ENCODE data around the gene GIGYF2. TPM values are rescaled to one million over a fixed set of nuclear protein-coding genes. Genes with fewer than 3 reads are reported as not detected.
"Not testable (repeated sequence)": the region's sequence is repeated elsewhere in the genome, so short reads cannot be mapped to it uniquely, and the experiment has no call there.

The GIGYF2 gene
- polyA plus RNA-seq, 1 donor from 2014 or later, result 52.6 TPM

- Histone ChIP-seq H3K4me3 (ENCODE audit: low read length) (no peak overlapping the region), H3K9me3 (ENCODE audit: low read length) (no peaks in the 10 kb centered on the region), H2AFZ (ENCODE audit: low read depth, low read length) (no peak overlapping the region), H3K9ac (ENCODE audit: low read length) (no peak overlapping the region), H3K27me3 (ENCODE audit: insufficient read depth, low read depth, low read length) (no peaks in the 10 kb centered on the region), H3K79me2 (replicated peaks; ENCODE audit: insufficient read depth, low read length) (no peaks in the 10 kb centered on the region), H3K9me2 (ENCODE audit: insufficient read depth, low read length) (no peaks in the 10 kb centered on the region), H3K27ac (ENCODE audit: low read length) (no peak overlapping the region), H3K36me3 (ENCODE audit: insufficient read depth, low read length) (peaks cover 11% of the 10 kb centered on the region), H4K20me1 (ENCODE audit: insufficient read depth) (no peaks in the 10 kb centered on the region), H3F3A (ENCODE audit: insufficient read depth, low read length, poor library complexity, severe bottlenecking) (no peaks in the 10 kb centered on the region), H3K4me2 (ENCODE audit: low read length) (no peak overlapping the region)
- TF ChIP-seq EZH2 (IDR thresholded peaks at IDR 0.05; ENCODE audit: borderline replicate concordance, insufficient read depth, low read length, poor library complexity, severe bottlenecking) (no peak), RAD21 (conservative IDR thresholded peaks at IDR 0.05) (no peak), MXI1 (conservative IDR thresholded peaks at IDR 0.05; ENCODE audit: poor library complexity, severe bottlenecking) (no peak), SMC3 (conservative IDR thresholded peaks at IDR 0.05; ENCODE audit: poor library complexity) (no peak), REST (IDR thresholded peaks at IDR 0.05; ENCODE audit: borderline replicate concordance) (no peak), EP300 (conservative IDR thresholded peaks at IDR 0.05; ENCODE audit: poor library complexity, severe bottlenecking) (no peak), TAF1 (IDR thresholded peaks at IDR 0.05; ENCODE audit: low read depth) (no peak), POLR2AphosphoS5 (IDR thresholded peaks at IDR 0.05) (no peak)
- TF ChIP-seq, protein P1, sequence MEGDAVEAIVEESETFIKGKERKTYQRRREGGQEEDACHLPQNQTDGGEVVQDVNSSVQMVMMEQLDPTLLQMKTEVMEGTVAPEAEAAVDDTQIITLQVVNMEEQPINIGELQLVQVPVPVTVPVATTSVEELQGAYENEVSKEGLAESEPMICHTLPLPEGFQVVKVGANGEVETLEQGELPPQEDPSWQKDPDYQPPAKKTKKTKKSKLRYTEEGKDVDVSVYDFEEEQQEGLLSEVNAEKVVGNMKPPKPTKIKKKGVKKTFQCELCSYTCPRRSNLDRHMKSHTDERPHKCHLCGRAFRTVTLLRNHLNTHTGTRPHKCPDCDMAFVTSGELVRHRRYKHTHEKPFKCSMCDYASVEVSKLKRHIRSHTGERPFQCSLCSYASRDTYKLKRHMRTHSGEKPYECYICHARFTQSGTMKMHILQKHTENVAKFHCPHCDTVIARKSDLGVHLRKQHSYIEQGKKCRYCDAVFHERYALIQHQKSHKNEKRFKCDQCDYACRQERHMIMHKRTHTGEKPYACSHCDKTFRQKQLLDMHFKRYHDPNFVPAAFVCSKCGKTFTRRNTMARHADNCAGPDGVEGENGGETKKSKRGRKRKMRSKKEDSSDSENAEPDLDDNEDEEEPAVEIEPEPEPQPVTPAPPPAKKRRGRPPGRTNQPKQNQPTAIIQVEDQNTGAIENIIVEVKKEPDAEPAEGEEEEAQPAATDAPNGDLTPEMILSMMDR (IDR thresholded peaks at IDR 0.05; ENCODE audit: poor library complexity, severe bottlenecking), result no peak
Observed at GRCh38 chr2:232846055-232846454, 148.9 kb downstream of the GIGYF2 start.

GRCh38 chr2:232850039-232850438 lies 152.9 kb downstream of the GIGYF2 start:
- no peak overlapping the region for H3K4me3 ChIP-seq (ENCODE audit: low read length)
- no peak overlapping the region for H3K9ac ChIP-seq (ENCODE audit: low read length)
- no peaks in the 10 kb centered on the region for H3K9me2 ChIP-seq (ENCODE audit: insufficient read depth, low read length)
- H2AFZ ChIP-seq (ENCODE audit: low read depth, low read length), result no peak overlapping the region
- no peak for TF ChIP-seq POLR2AphosphoS5 (IDR thresholded peaks at IDR 0.05)
- TF ChIP-seq SMC3 (conservative IDR thresholded peaks at IDR 0.05; ENCODE audit: poor library complexity), result no peak
- TF ChIP-seq, protein P1 (IDR thresholded peaks at IDR 0.05; ENCODE audit: poor library complexity, severe bottlenecking), result no peak
- no peak for TF ChIP-seq MXI1 (conservative IDR thresholded peaks at IDR 0.05; ENCODE audit: poor library complexity, severe bottlenecking)
- TF ChIP-seq TAF1 (IDR thresholded peaks at IDR 0.05; ENCODE audit: low read depth), result no peak
- no peak for TF ChIP-seq RAD21 (conservative IDR thresholded peaks at IDR 0.05)
- TF ChIP-seq EZH2 (IDR thresholded peaks at IDR 0.05; ENCODE audit: borderline replicate concordance, insufficient read depth, low read length, poor library complexity, severe bottlenecking), result no peak
- TF ChIP-seq EP300 (conservative IDR thresholded peaks at IDR 0.05; ENCODE audit: poor library complexity, severe bottlenecking), result no peak
- no peak for TF ChIP-seq REST (IDR thresholded peaks at IDR 0.05; ENCODE audit: borderline replicate concordance)
- H3F3A ChIP-seq (ENCODE audit: insufficient read depth, low read length, poor library complexity, severe bottlenecking), result no peaks in the 10 kb centered on the region
- H3K27ac ChIP-seq (ENCODE audit: low read length), result no peak overlapping the region
- H3K27me3 ChIP-seq (ENCODE audit: insufficient read depth, low read depth, low read length), result no peaks in the 10 kb centered on the region
- no peaks in the 10 kb centered on the region for H4K20me1 ChIP-seq (ENCODE audit: insufficient read depth)
- no peak overlapping the region for H3K4me2 ChIP-seq (ENCODE audit: low read length)
- H3K9me3 ChIP-seq (ENCODE audit: low read length), result no peaks in the 10 kb centered on the region
- H3K36me3 ChIP-seq (ENCODE audit: insufficient read depth, low read length), result peaks cover 3% of the 10 kb centered on the region
- no peaks in the 10 kb centered on the region for H3K79me2 ChIP-seq (replicated peaks; ENCODE audit: insufficient read depth, low read length)

- not testable (repeated sequence) for H3K4me2 ChIP-seq (ENCODE audit: low read length); H3K9ac ChIP-seq (ENCODE audit: low read length); H4K20me1 ChIP-seq (ENCODE audit: insufficient read depth); H3K9me3 ChIP-seq (ENCODE audit: low read length); H3K27ac ChIP-seq (ENCODE audit: low read length); H3F3A ChIP-seq (ENCODE audit: insufficient read depth, low read length, poor library complexity, severe bottlenecking); H3K79me2 ChIP-seq (replicated peaks; ENCODE audit: insufficient read depth, low read length); H3K27me3 ChIP-seq (ENCODE audit: insufficient read depth, low read depth, low read length); H3K36me3 ChIP-seq (ENCODE audit: insufficient read depth, low read length); H2AFZ ChIP-seq (ENCODE audit: low read depth, low read length); H3K9me2 ChIP-seq (ENCODE audit: insufficient read depth, low read length); H3K4me3 ChIP-seq (ENCODE audit: low read length)
Observed at GRCh38 chr2:232852081-232852480, 154.9 kb downstream of the GIGYF2 start.

Measured in neural cell (in vitro differentiated cells).